K562 (cell line): Measurements from ENCODE around the gene NSG2. TPM values are rescaled to one million over a fixed set of nuclear protein-coding genes. Genes with fewer than 3 reads are reported as not detected.

Experiments used
- ATAC-seq: fragments of 200-7000 bp; cut with Tn5 transposase; 3 replicates; pipeline ENCODE4 v1.9.1; 2020; ENCODE audit warnings: moderate library complexity
- BruUV-seq: library from RNA; stranded (reverse); fragments of 400-500 nt; replicated peaks from 2 replicates; lab custom pipeline; 2021; lab: Mats Ljungman, UMichigan
- CTCF ChIA-PET: fragments of 300-600 bp; formaldehyde crosslinking; extraction: SDS; loops from one replicate; lab custom pipeline; 2021; ENCODE audit warnings: low intra/inter-chr PET ratio; lab: Yijun Ruan, JAX
- POLR2A ChIA-PET: fragments of 300-600, 350-650 bp; sonication (Branson Sonifier 250); formaldehyde crosslinking; extraction: SDS; loops from one replicate; lab custom pipeline; 2021; ENCODE audit warnings: antibody characterized with exemption, inconsistent platforms; lab: Yijun Ruan, JAX
- DNase-seq, 4 experiments: peaks; one replicate each; pipeline versions ENCODE4 v3.0.0 to v3.0.0-alpha.2; 2011 to 2018; ENCODE audit warnings: low spot score in 3 of 4, mixed read lengths in 3 of 4; ENCODE audit errors: extremely low read depth in 1 of 4
- FAIRE-seq: peaks from 2 replicates; lab custom pipeline; 2011; peaks lifted over from hg19 to GRCh38; lab: Jason Lieb, UNC
- H2AFZ ChIP-seq: 2 replicates; pipeline ENCODE4 v1.6.0; 2011; ENCODE audit warnings: low read depth, low read length, control low read depth, inconsistent platforms
- H3K27ac ChIP-seq: fragments of 200-600 bp; 3 replicates; pipeline ENCODE4 v1.8.0; 2011; ENCODE audit warnings: low read depth, mild to moderate bottlenecking, control low read depth, inconsistent platforms, low read length, moderate library complexity, mixed read lengths; ENCODE audit errors: extremely low read depth
- H3K27me3 ChIP-seq, 2 experiments: fragments of 300-600 bp in 1 of 2; 2 replicates in 1 of 2; 3 replicates in 1 of 2; pipeline versions ENCODE4 v1.6.0 to v1.8.0; 2011; ENCODE audit warnings: inconsistent platforms in 2 of 2, low read length in 2 of 2, mild to moderate bottlenecking in 1 of 2, mixed read lengths in 1 of 2, moderate library complexity in 1 of 2; ENCODE audit not compliant: control insufficient read depth in 2 of 2, insufficient read depth in 2 of 2
- H3K36me3 ChIP-seq: fragments of 300-600 bp; 3 replicates; pipeline ENCODE4 v1.8.0; 2011; ENCODE audit warnings: mild to moderate bottlenecking, low read length, inconsistent platforms; ENCODE audit not compliant: control insufficient read depth, insufficient read depth
- H3K4me1 ChIP-seq, 2 experiments: fragments of 200-600 bp in 1 of 2; replicated peaks in 1 of 2; 2 replicates in 1 of 2; 3 replicates in 1 of 2; pipeline versions ENCODE4 v1.5.1 to v1.8.0; 2011; ENCODE audit warnings: inconsistent platforms in 2 of 2, low read length in 2 of 2, mild to moderate bottlenecking in 1 of 2, mixed read lengths in 1 of 2, moderate library complexity in 1 of 2; ENCODE audit not compliant: control insufficient read depth in 2 of 2, insufficient read depth in 2 of 2
- H3K4me2 ChIP-seq: 2 replicates; pipeline ENCODE4 v1.6.1; 2011; ENCODE audit warnings: low read length, control low read depth, inconsistent platforms, mixed read lengths; ENCODE audit not compliant: insufficient read depth
- H3K4me3 ChIP-seq: fragments of 200-600 bp; sonication (generic), shearing (Covaris generic); 2 replicates; pipeline ENCODE4 v1.5.1; 2016; ENCODE audit warnings: control low read depth, inconsistent platforms
- H3K79me2 ChIP-seq: fragments of 200-600 bp; 3 replicates; pipeline ENCODE4 v1.8.0; 2011; ENCODE audit warnings: low read length, inconsistent platforms; ENCODE audit not compliant: control insufficient read depth, insufficient read depth
- H3K9ac ChIP-seq, 2 experiments: 2 replicates each; pipeline versions ENCODE4 v1.6.0 to v1.6.1; 2011; ENCODE audit warnings: low read depth in 2 of 2, low read length in 2 of 2, control low read depth in 1 of 2, inconsistent platforms in 1 of 2, mild to moderate bottlenecking in 1 of 2, mixed read lengths in 1 of 2; ENCODE audit not compliant: insufficient read depth in 1 of 2
- H3K9me1 ChIP-seq: one replicate; pipeline ENCODE4 v1.6.0; 2011; ENCODE audit warnings: inconsistent platforms, mild to moderate bottlenecking, low read length, moderate library complexity; ENCODE audit not compliant: control insufficient read depth, insufficient read depth
- H3K9me3 ChIP-seq: replicated peaks from 2 replicates; pipeline ENCODE4 v1.5.1; 2011; ENCODE audit warnings: low read depth, low read length, inconsistent platforms; ENCODE audit not compliant: control insufficient read depth, insufficient read depth
- H4K20me1 ChIP-seq: replicated peaks from 2 replicates; pipeline ENCODE4 v1.6.1; 2011; ENCODE audit warnings: low read length, inconsistent platforms, mixed read lengths; ENCODE audit not compliant: control insufficient read depth, insufficient read depth
- CREM ChIP-seq: IDR thresholded peaks from 2 replicates; pipeline ENCODE4 v1.6.1; 2014; ENCODE audit warnings: antibody characterized with exemption, low read depth
- DMBX1 ChIP-seq: fragments of 250-450 bp; sonication (Bioruptor Pico); IDR thresholded peaks from 2 replicates; pipeline ENCODE4 v1.8.0; 2022; ENCODE audit warnings: inconsistent platforms, mild to moderate bottlenecking, moderate library complexity, borderline replicate concordance
- FOXM1 ChIP-seq, 2 experiments: fragments of 450-650 bp in 1 of 2; sonication (generic) in 1 of 2; formaldehyde crosslinking in 1 of 2; IDR thresholded peaks; 2 replicates each; pipeline versions ENCODE4 v1.6.1 to v1.9.0; 2017 to 2022; ENCODE audit warnings: low read depth in 2 of 2, mild to moderate bottlenecking in 2 of 2, missing genetic modification reagents in 1 of 2, moderate library complexity in 1 of 2
- ILF3 ChIP-seq: fragments of 450-650 bp; IDR thresholded peaks from 2 replicates; pipeline ENCODE4 v1.6.1; 2018; ENCODE audit warnings: antibody characterized with exemption, mild to moderate bottlenecking, moderate library complexity, borderline replicate concordance
- NCOA6 ChIP-seq: fragments of 450-650 bp; IDR thresholded peaks from 2 replicates; pipeline ENCODE4 v1.6.1; 2017; ENCODE audit warnings: mild to moderate bottlenecking
- NFE2 ChIP-seq: IDR thresholded peaks from 2 replicates; pipeline ENCODE4 v1.6.1; 2014; ENCODE audit warnings: antibody characterized with exemption, low read depth
- NR1H2 ChIP-seq: sonication (generic); formaldehyde crosslinking; IDR thresholded peaks from 2 replicates; pipeline ENCODE4 v1.4.0; 2020; ENCODE audit warnings: mild to moderate bottlenecking, missing genetic modification reagents
- STAG1 ChIP-seq: sonication (generic); formaldehyde crosslinking; IDR thresholded peaks from 2 replicates; pipeline ENCODE4 v1.5.0; 2020; ENCODE audit warnings: missing genetic modification reagents, borderline replicate concordance
- ZKSCAN1 ChIP-seq: fragments of 150-350 bp; IDR thresholded peaks from 2 replicates; pipeline ENCODE4 v1.6.1; 2016; ENCODE audit warnings: low read depth, low read length
- WGBS: fragments of 100-300 bp; shearing (Covaris generic); methylation state at CpG from one replicate; pipeline ENCODE4 v1.1.6; 2016; ENCODE audit warnings: low coverage, mixed read lengths; ENCODE audit not compliant: insufficient coverage; ENCODE audit errors: missing lambda C conversion rate; 5-methylcytosine and 5-hydroxymethylcytosine counted together
- in situ Hi-C: fragments of 300-500 bp; cut with MboI; formaldehyde crosslinking; loops from 4 replicates; pipeline ENCODE4 v1.15.0; 2018; ENCODE audit warnings: inconsistent platforms, mixed read lengths
- intact Hi-C: fragments of 100-400 bp; cut with micrococcal nuclease; formaldehyde crosslinking; loops from 2 replicates; pipeline ENCODE4 v1.14.2; 2022
- polyA plus RNA-seq, 8 experiments: library from polyadenylated mRNA; depleted of rRNA in 4 of 8; stranded (reverse) in 5 of 8; unstranded in 3 of 8; fragments of >200 nt; fragmentation: Nextera tagmentation in 2 of 8; fragmentation: Illumina TruSeq in 1 of 8; extraction: Ambion mirVana in 2 of 8; extraction: Trizol in 1 of 8; gene quantifications; 2 replicates each; pipeline versions ENCODE4 v1.2.1 to v1.2.3, GENCODE V29; 2011 to 2014; ENCODE audit warnings: inconsistent platforms in 1 of 8, missing spikeins in 1 of 8
- total RNA-seq, 7 experiments: library from RNA; depleted of rRNA in 6 of 7; stranded (reverse); fragments of >200 nt in 6 of 7; fragmentation: Illumina TruSeq in 2 of 7; extraction: Trizol in 2 of 7; gene quantifications; 2 replicates each; pipeline versions ENCODE4 v1.2.1 to v1.2.3, GENCODE V29; 2011 to 2021; ENCODE audit warnings: low replicate concordance in 1 of 7
- TF ChIP-seq, protein P1 (sequence below): sonication (generic); formaldehyde crosslinking; IDR thresholded peaks from 2 replicates; pipeline ENCODE4 v1.8.0; 2022; ENCODE audit warnings: mild to moderate bottlenecking, missing genetic modification reagents
- TF ChIP-seq, protein P2 (sequence below): fragments of 250-450 bp; sonication (Bioruptor Pico); IDR thresholded peaks from 2 replicates; pipeline ENCODE4 v1.8.0; 2021; ENCODE audit warnings: moderate library complexity, mild to moderate bottlenecking, inconsistent platforms

Gene NSG2
- total and polyA plus RNA-seq, 9 of the 15 experiments (the other 6 are each of a cell fraction or from before 2014, with no cell fraction given) = not detected

GRCh38 chr5:174098694-174099093 is 53.2 kb downstream of the NSG2 start:
- H2AFZ ChIP-seq = no peak overlapping the region
- in situ Hi-C loops = no loop called here
- no peak overlapping the region for H3K27ac ChIP-seq
- FAIRE-seq (no peak), ATAC-seq (no peak), DNase-seq (no peak)
- ChIA-PET CTCF (no interaction called here), POLR2A (interaction anchor here (0.7 kb wide), 1 partner anchor 312 kb away, joined by 3 read pairs; no protein-coding TSS in a partner anchor)
- H4K20me1 ChIP-seq = peaks cover 3% of the 10 kb centered on the region; the same call in 1 of the 2 replicates
- H3K79me2 ChIP-seq = no peaks in the 10 kb centered on the region
- no peak overlapping the region for H3K4me3 ChIP-seq
- WGBS = under 1% methylated on average over 15 of the region's 15 CpGs
- H3K27me3 ChIP-seq = peaks cover 0 to 58% of the 10 kb centered on the region in 2 experiments; a peak in 4 of 5 replicates
- no peak overlapping the region for H3K9ac ChIP-seq
- H3K9me3 ChIP-seq = no peaks in the 10 kb centered on the region
- BruUV-seq = no TSS peak
- no peak for TF ChIP-seq FOXM1 (IDR thresholded peaks at IDR 0.05; ENCODE audit: low read depth)
- no peak for TF ChIP-seq FOXM1 (CRISPR knock-in tag; IDR thresholded peaks at IDR 0.05; ENCODE audit: low read depth)
- no peak for TF ChIP-seq NCOA6
- TF ChIP-seq ZKSCAN1 = 0 out of 2 replicates have a peak, but pooled peaks have one; percentile 32
- H3K4me2 ChIP-seq = no peak overlapping the region
- H3K4me1 ChIP-seq = no peaks in the 10 kb centered on the region
- no peaks in the 10 kb centered on the region for H3K36me3 ChIP-seq
- intact Hi-C loops = no loop called here
- H3K9me1 ChIP-seq = no peaks in the 10 kb centered on the region

DNA sequence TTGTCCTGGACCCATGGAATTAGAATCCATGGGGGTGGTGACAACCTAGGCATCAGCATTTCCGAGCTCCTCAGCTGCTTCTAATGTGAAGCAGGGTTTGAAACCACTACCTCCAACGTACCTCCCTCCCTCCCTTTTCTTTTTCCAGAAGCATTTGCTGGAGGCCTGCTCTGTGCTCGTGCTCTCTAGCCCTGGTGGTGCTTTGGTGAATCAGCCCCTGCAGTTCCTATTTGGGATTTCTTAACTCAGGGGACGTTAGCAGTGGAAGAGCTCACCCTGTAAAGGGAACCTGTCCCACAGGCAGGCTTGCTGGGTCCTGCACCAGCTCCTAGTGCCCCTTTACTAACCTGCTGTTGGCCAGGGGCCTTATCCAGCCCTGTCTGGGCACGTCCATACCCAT is 55.0 kb downstream of the NSG2 start:
- H3K4me1 ChIP-seq = no peaks in the 10 kb centered on the region
- POLR2A ChIA-PET = no interaction called here
- no peak overlapping the region for H2AFZ ChIP-seq
- no peaks in the 10 kb centered on the region for H3K79me2 ChIP-seq
- ATAC-seq (no peak; the same call in 2 of the 3 replicates), DNase-seq (no peak), FAIRE-seq (no peak)
- no peaks in the 10 kb centered on the region for H3K36me3 ChIP-seq
- H3K4me2 ChIP-seq = no peak overlapping the region
- CTCF ChIA-PET = no interaction called here
- no peaks in the 10 kb centered on the region for H3K9me1 ChIP-seq
- in situ Hi-C loops = no loop called here
- intact Hi-C loops = no loop called here
- WGBS = 0% methylated on average over 5 of the region's 5 CpGs
- no peaks in the 10 kb centered on the region; the same call in 1 of the 2 replicates for H4K20me1 ChIP-seq
- H3K9me3 ChIP-seq = no peaks in the 10 kb centered on the region
- no peak overlapping the region for H3K4me3 ChIP-seq
- H3K9ac ChIP-seq = no peak overlapping the region
- no TSS peak for BruUV-seq
- peaks cover 4 to 60% of the 10 kb centered on the region in 2 experiments; a peak in 3 of 5 replicates for H3K27me3 ChIP-seq
- no peak overlapping the region for H3K27ac ChIP-seq
- TF ChIP-seq, protein P1, sequence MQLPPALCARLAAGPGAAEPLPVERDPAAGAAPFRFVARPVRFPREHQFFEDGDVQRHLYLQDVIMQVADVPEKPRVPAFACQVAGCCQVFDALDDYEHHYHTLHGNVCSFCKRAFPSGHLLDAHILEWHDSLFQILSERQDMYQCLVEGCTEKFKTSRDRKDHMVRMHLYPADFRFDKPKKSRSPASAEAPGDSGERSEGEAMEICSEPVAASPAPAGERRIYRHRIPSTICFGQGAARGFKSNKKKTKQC (CRISPR knock-in tag) = no peak
- TF ChIP-seq STAG1 (CRISPR knock-in tag) = no peak
- TF ChIP-seq CREM = no peak
- TF ChIP-seq NFE2 = no peak
- no peak for TF ChIP-seq DMBX1 (CRISPR knock-in tag)
- no peak for TF ChIP-seq FOXM1 (IDR thresholded peaks at IDR 0.05; ENCODE audit: low read depth)
- TF ChIP-seq FOXM1 (CRISPR knock-in tag; IDR thresholded peaks at IDR 0.05; ENCODE audit: low read depth) = no peak
- no peak for TF ChIP-seq ILF3
- TF ChIP-seq, protein P2, sequence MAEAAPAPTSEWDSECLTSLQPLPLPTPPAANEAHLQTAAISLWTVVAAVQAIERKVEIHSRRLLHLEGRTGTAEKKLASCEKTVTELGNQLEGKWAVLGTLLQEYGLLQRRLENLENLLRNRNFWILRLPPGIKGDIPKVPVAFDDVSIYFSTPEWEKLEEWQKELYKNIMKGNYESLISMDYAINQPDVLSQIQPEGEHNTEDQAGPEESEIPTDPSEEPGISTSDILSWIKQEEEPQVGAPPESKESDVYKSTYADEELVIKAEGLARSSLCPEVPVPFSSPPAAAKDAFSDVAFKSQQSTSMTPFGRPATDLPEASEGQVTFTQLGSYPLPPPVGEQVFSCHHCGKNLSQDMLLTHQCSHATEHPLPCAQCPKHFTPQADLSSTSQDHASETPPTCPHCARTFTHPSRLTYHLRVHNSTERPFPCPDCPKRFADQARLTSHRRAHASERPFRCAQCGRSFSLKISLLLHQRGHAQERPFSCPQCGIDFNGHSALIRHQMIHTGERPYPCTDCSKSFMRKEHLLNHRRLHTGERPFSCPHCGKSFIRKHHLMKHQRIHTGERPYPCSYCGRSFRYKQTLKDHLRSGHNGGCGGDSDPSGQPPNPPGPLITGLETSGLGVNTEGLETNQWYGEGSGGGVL (CRISPR knock-in tag) = no peak
- TF ChIP-seq NR1H2 (CRISPR knock-in tag) = no peak
